Prostate gland (tissue), 2 donors: ENCODE results near the gene IRF7. TPM values are rescaled to one million over a fixed set of nuclear protein-coding genes. Genes with fewer than 3 reads are reported as not detected.

ENCODE experiments used
- DNase-seq: peaks from one replicate; pipeline ENCODE4 v3.0.0-alpha.2; 2019; ENCODE audit warnings: low spot score
- H3K27ac ChIP-seq, 2 donors: fragments of 200-600 bp; sonication (generic); 2 replicates each; pipeline ENCODE4 v1.5.1; 2017 to 2019
- H3K27me3 ChIP-seq: fragments of 200-600 bp; sonication (generic); replicated peaks from 2 replicates; pipeline ENCODE4 v1.5.1; 2019; ENCODE audit not compliant: insufficient read depth
- H3K36me3 ChIP-seq, 2 donors: fragments of 200-600 bp; sonication (generic); 1 replicate in 1 of 2; 2 replicates in 1 of 2; pipeline versions ENCODE4 v1.5.1 to v1.8.1; 2017 to 2019
- H3K4me1 ChIP-seq: fragments of 200-600 bp; sonication (generic); replicated peaks from 2 replicates; pipeline ENCODE4 v1.5.1; 2019
- H3K4me3 ChIP-seq, 2 donors: fragments of 200-600 bp; sonication (generic); 2 replicates each; pipeline ENCODE4 v1.5.1; 2017 to 2019
- H3K9me3 ChIP-seq: fragments of 200-600 bp; sonication (generic); 2 replicates; pipeline ENCODE4 v1.5.1; 2017
- POLR2A ChIP-seq: fragments of 450-650 bp; IDR thresholded peaks from one replicate; pipeline ENCODE4 v1.6.1; 2016; ENCODE audit warnings: antibody characterized with exemption, mild to moderate bottlenecking
- POLR2AphosphoS5 ChIP-seq: sonication (generic); formaldehyde crosslinking; IDR thresholded peaks from one replicate; pipeline ENCODE4 v1.6.1; 2017; ENCODE audit warnings: antibody characterized with exemption
- WGBS: methylation state at CpG from one replicate; pipeline ENCODE4 v1.1.5; 2018; 5-methylcytosine and 5-hydroxymethylcytosine counted together
- intact Hi-C: fragments of 100-400 bp; cut with DNase I; formaldehyde crosslinking; loops from one replicate; pipeline ENCODE4 v1.14.2; 2022
- microRNA counts, 2 donors: library from miRNA; unstranded; fragments of <30 nt; microRNA quantifications; one replicate each; lab custom pipeline; 2016 to 2017
- microRNA-seq: library from miRNA; unstranded; fragments of <30 nt; microRNA quantifications from one replicate; pipeline ENCODE4, GENCODE V29; 2016
- small RNA-seq, 2 donors: library from RNA; depleted of rRNA; stranded (forward); fragments of <200 nt; gene quantifications; one replicate each; pipeline ENCODE3, GENCODE V24; 2016
- total RNA-seq, 2 donors: library from RNA; depleted of rRNA; stranded (reverse); fragments of >200 nt; gene quantifications; one replicate each; pipeline ENCODE4 v1.1.0, GENCODE V29; 2016
- TF ChIP-seq, protein P1 (sequence below), 4 experiments: fragments of 200-600 bp in 2 of 4; fragments of 450-650 bp in 2 of 4; sonication (generic) in 2 of 4; IDR thresholded peaks; 1 replicate in 3 of 4; 2 replicates in 1 of 4; pipeline ENCODE4 v1.5.1; 2016 to 2019; ENCODE audit warnings: antibody characterized with exemption in 4 of 4, mild to moderate bottlenecking in 2 of 4, moderate library complexity in 2 of 4

Gene IRF7
- total RNA-seq, 2 donors from 2014 or later: 34.7 to 39.8 TPM

DNA sequence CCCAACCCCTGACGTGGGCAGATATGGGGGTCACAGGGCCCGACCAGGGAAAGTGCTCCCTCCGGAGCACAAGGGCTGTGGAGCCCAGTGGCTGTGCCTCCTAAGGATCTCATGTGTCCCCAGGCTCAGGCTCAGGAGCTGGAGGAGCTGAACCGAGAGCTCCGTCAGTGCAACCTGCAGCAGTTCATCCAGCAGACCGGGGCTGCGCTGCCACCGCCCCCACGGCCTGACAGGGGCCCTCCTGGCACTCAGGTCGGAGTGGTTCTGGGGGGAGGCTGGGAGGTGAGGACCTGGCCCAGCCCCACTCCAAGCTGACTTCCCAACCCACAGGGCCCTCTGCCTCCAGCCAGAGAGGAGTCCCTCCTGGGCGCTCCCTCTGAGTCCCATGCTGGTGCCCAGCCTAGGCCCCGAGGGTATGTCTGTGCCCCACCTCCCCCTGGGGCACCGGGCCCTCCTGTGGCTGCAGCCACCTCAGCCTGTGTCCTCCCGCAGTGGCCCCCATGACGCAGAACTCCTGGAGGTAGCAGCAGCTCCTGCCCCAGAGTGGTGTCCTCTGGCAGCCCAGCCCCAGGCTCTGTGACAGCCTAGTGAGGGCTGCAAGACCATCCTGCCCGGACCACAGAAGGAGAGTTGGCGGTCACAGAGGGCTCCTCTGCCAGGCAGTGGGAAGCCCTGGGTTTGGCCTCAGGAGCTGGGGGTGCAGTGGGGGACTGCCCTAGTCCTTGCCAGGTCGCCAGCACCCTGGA is 52.5 kb downstream of the IRF7 start:
- no peaks in the 10 kb centered on the region for H3K27me3 ChIP-seq
- H3K36me3 ChIP-seq: no peaks in the 10 kb centered on the region
- TF ChIP-seq POLR2AphosphoS5: no peak
- TF ChIP-seq, protein P1, sequence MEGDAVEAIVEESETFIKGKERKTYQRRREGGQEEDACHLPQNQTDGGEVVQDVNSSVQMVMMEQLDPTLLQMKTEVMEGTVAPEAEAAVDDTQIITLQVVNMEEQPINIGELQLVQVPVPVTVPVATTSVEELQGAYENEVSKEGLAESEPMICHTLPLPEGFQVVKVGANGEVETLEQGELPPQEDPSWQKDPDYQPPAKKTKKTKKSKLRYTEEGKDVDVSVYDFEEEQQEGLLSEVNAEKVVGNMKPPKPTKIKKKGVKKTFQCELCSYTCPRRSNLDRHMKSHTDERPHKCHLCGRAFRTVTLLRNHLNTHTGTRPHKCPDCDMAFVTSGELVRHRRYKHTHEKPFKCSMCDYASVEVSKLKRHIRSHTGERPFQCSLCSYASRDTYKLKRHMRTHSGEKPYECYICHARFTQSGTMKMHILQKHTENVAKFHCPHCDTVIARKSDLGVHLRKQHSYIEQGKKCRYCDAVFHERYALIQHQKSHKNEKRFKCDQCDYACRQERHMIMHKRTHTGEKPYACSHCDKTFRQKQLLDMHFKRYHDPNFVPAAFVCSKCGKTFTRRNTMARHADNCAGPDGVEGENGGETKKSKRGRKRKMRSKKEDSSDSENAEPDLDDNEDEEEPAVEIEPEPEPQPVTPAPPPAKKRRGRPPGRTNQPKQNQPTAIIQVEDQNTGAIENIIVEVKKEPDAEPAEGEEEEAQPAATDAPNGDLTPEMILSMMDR (IDR thresholded peaks at IDR 0.05): no peak
- TF ChIP-seq POLR2A: no peak
- peaks cover 20% of the 10 kb centered on the region for H3K4me1 ChIP-seq
- no peak overlapping the region for H3K4me3 ChIP-seq
- H3K9me3 ChIP-seq: no peaks in the 10 kb centered on the region
- WGBS: 90% methylated on average over 15 of the region's 18 CpGs
- intact Hi-C loops: no loop called here
- no peak for DNase-seq
- H3K27ac ChIP-seq: peak overlapping the region; percentile 71 to 84

MicroRNAs within 50 kb of the gene (microRNA counts, 767-probe panel; counts per million panel counts)
- microRNA hsa-miR-210 (lab: Ali Mortazavi, UCI): 0 to 431 counts per million in 2 donors

Small RNAs within 50 kb of the gene (microRNA-seq; reads per million reads assigned to microRNA genes)
- gene MIR210: 79.2 reads per million, percentile 71 among the genes with 10 or more reads in this experiment

Small RNAs within 50 kb of the gene (small RNA-seq; reads per million reads assigned to genes)
- 9.0 to 54.3 reads per million in 2 donors for gene MIR210

Other genes starting within 250 kb of the IRF7 start
- gene B4GALNT4, start 246.5 kb downstream of the IRF7 start, total RNA-seq: 10 to 100 TPM in 1 of 2 donors, 1 to 10 TPM in 1; 5.8 to 14.2 TPM
- gene PKP3, start 221.7 kb downstream of the IRF7 start, total RNA-seq: 10 to 100 TPM; 58.6 to 88.4 TPM
- gene SIGIRR, start 201.0 kb downstream of the IRF7 start, total RNA-seq: 10 to 100 TPM; 40.4 to 75.6 TPM
- gene ANO9, start 173.9 kb downstream of the IRF7 start, total RNA-seq: 1 to 10 TPM; 8.4 to 9.1 TPM
- gene PTDSS2, start 165.7 kb downstream of the IRF7 start, total RNA-seq: 10 to 100 TPM; 46.3 to 50.3 TPM
- gene RNH1, start 108.7 kb downstream of the IRF7 start, total RNA-seq: 100 to 1,000 TPM; 221 to 272 TPM
- gene HRAS, start 80.4 kb downstream of the IRF7 start, total RNA-seq: 10 to 100 TPM; 47.0 to 62.8 TPM
- gene LRRC56, start 78.4 kb downstream of the IRF7 start, total RNA-seq: 1 to 10 TPM; 1.9 to 9.1 TPM
- gene LMNTD2, start 55.2 kb downstream of the IRF7 start, total RNA-seq: 10 to 100 TPM in 1 of 2 donors, 1 to 10 TPM in 1; 8.7 to 19.2 TPM
- 100 to 1,000 TPM in 1 of 2 donors, 10 to 100 TPM in 1; 49.4 to 107 TPM for gene RASSF7, start 55.0 kb downstream of the IRF7 start, total RNA-seq
- gene PHRF1, start 39.5 kb downstream of the IRF7 start, total RNA-seq: 10 to 100 TPM; 20.8 to 55.2 TPM
- under 1 TPM in 1 of 2 donors, not detected in 1; 0.34 TPM for gene CDHR5, start 9.0 kb upstream of the IRF7 start, total RNA-seq
- not detected for gene SCT, start 11.2 kb upstream of the IRF7 start, total RNA-seq
- gene DRD4, start 21.3 kb upstream of the IRF7 start, total RNA-seq: under 1 TPM; 0.68 TPM
- gene DEAF1, start 79.3 kb upstream of the IRF7 start, total RNA-seq: 100 to 1,000 TPM in 1 of 2 donors, 10 to 100 TPM in 1; 53.5 to 102 TPM
- 10 to 100 TPM; 66.0 to 70.9 TPM for gene TMEM80, start 79.9 kb upstream of the IRF7 start, total RNA-seq
- 100 to 1,000 TPM in 1 of 2 donors, 10 to 100 TPM in 1; 92.1 to 114 TPM for gene EPS8L2, start 90.3 kb upstream of the IRF7 start, total RNA-seq
- 100 to 1,000 TPM; 124 to 285 TPM for gene TALDO1, start 131.5 kb upstream of the IRF7 start, total RNA-seq
- 10 to 100 TPM; 29.9 to 72.3 TPM for gene GATD1, start 161.5 kb upstream of the IRF7 start, total RNA-seq
- gene CEND1, start 174.1 kb upstream of the IRF7 start, total RNA-seq: 1 to 10 TPM in 1 of 2 donors, under 1 TPM in 1; 0.18 to 1.6 TPM
- 10 to 100 TPM; 21.2 to 43.2 TPM for gene SLC25A22, start 182.3 kb upstream of the IRF7 start, total RNA-seq
- gene PIDD1, start 189.3 kb upstream of the IRF7 start, total RNA-seq: 10 to 100 TPM; 15.3 to 60.5 TPM
- gene RPLP2, start 194.0 kb upstream of the IRF7 start, total RNA-seq: 100 to 1,000 TPM; 431 to 906 TPM
- 100 to 1,000 TPM in 1 of 2 donors, 10 to 100 TPM in 1; 61.8 to 115 TPM for gene PNPLA2, start 203.0 kb upstream of the IRF7 start, total RNA-seq
- 10 to 100 TPM; 23.2 to 83.0 TPM for gene CRACR2B, start 212.0 kb upstream of the IRF7 start, total RNA-seq
- 100 to 1,000 TPM; 313 to 362 TPM for gene CD151, start 217.0 kb upstream of the IRF7 start, total RNA-seq
- gene POLR2L, start 226.6 kb upstream of the IRF7 start, total RNA-seq: 10 to 100 TPM; 64.5 to 91.1 TPM
- 10 to 100 TPM; 48.8 to 94.9 TPM for gene TSPAN4, start 226.9 kb upstream of the IRF7 start, total RNA-seq